ENCODE results near the gene MBNL2.

The MBNL2 gene

GRCh38 chr13:97432232-97432916, 210.2 kb downstream of the MBNL2 start:
- peak in 1 of 2 experiments; percentile 42 for DNase-seq

GRCh38 chr13:97432917-97433726, 211.0 kb downstream of the MBNL2 start:
- peak; percentile 99 to 100 for DNase-seq

- peak; percentile 74 to 81 for DNase-seq
Observed at GRCh38 chr13:97433727-97434396, 211.7 kb downstream of the MBNL2 start, which contains the start of gene RAP2A. Gene RAP2A, plus strand, starts transcription at chr13:97434169. Its CDS starts 302 bp downstream, at chr13:97434471.

- peak in 1 of 2 experiments; percentile 27 for DNase-seq
Observed at GRCh38 chr13:97434397-97435201, 212.5 kb downstream of the MBNL2 start.

- peak; percentile 37 to 45 for DNase-seq
Observed at GRCh38 chr13:97435323-97435722, 213.2 kb downstream of the MBNL2 start.

GRCh38 chr13:97435794-97436193, 213.7 kb downstream of the MBNL2 start:
- peak in 1 of 2 experiments; percentile 19 for DNase-seq

- DNase-seq: no peak
Observed at GRCh38 chr13:97436845-97437244, 214.7 kb downstream of the MBNL2 start.

- no peak for DNase-seq
Observed at GRCh38 chr13:97437729-97438128, 215.6 kb downstream of the MBNL2 start.

- no peak for DNase-seq
Observed at GRCh38 chr13:97438856-97439595, 216.9 kb downstream of the MBNL2 start.

GRCh38 chr13:97440598-97441170, 218.6 kb downstream of the MBNL2 start:
- no peak for DNase-seq

- no peak for DNase-seq
Observed at GRCh38 chr13:97441368-97441767, 219.2 kb downstream of the MBNL2 start.

Measured in AML-193 (cell line).